Aorta (tissue), 5 donors: ENCODE results near the gene RAMP3. TPM values are rescaled to one million over a fixed set of nuclear protein-coding genes. Genes with fewer than 3 reads are reported as not detected.
"Not testable (repeated sequence)": the region's sequence is repeated elsewhere in the genome, so short reads cannot be mapped to it uniquely, and the experiment has no call there.

Experiments
- ATAC-seq: fragments of 200-7000 bp; cut with Tn5 transposase; one replicate; pipeline ENCODE4 v1.9.1; 2022; ENCODE audit warnings: moderate library complexity; ENCODE audit not compliant: low FRiP score
- DNase-seq, 2 donors: peaks; one replicate each; pipeline ENCODE4 v3.0.0-alpha.2; 2020
- H3K27ac ChIP-seq, 2 donors: one replicate each; pipeline ENCODE4 v1.5.1; 2013; ENCODE audit warnings: low read length in 2 of 2, mild to moderate bottlenecking in 2 of 2, moderate library complexity in 2 of 2, control low read depth in 1 of 2, inconsistent platforms in 1 of 2, low read depth in 1 of 2
- H3K27me3 ChIP-seq, 2 donors: one replicate each; pipeline ENCODE4 v1.6.1; 2013; ENCODE audit warnings: control low read depth in 1 of 2, low read length in 1 of 2, mild to moderate bottlenecking in 1 of 2, moderate library complexity in 1 of 2; ENCODE audit not compliant: insufficient read depth in 2 of 2, control insufficient read depth in 1 of 2
- H3K36me3 ChIP-seq, 2 donors: one replicate each; pipeline ENCODE4 v1.6.1; 2013; ENCODE audit warnings: control low read depth in 1 of 2, low read length in 1 of 2, mild to moderate bottlenecking in 1 of 2; ENCODE audit not compliant: insufficient read depth in 2 of 2, control insufficient read depth in 1 of 2
- H3K4me1 ChIP-seq, 2 donors: one replicate each; pipeline ENCODE4 v1.6.1; 2013; ENCODE audit warnings: low read length in 2 of 2, control low read depth in 1 of 2, mild to moderate bottlenecking in 1 of 2, moderate library complexity in 1 of 2; ENCODE audit not compliant: insufficient read depth in 2 of 2, control insufficient read depth in 1 of 2
- H3K4me3 ChIP-seq, 2 donors: one replicate each; pipeline ENCODE4 v1.5.1; 2013; ENCODE audit warnings: low read length in 2 of 2, control low read depth in 1 of 2, mild to moderate bottlenecking in 1 of 2
- H3K9me3 ChIP-seq: one replicate; pipeline ENCODE4 v1.6.1; 2013; ENCODE audit warnings: mild to moderate bottlenecking, low read length; ENCODE audit not compliant: control insufficient read depth
- WGBS, 2 donors: extraction: QIAGEN DNeasy Blood & Tissue Kit; methylation state at CpG; one replicate each; pipeline ENCODE4 v1.1.7; 2013; 5-methylcytosine and 5-hydroxymethylcytosine counted together
- intact Hi-C, 2 donors: fragments of 100-400 bp; cut with DNase I; formaldehyde crosslinking; loops; one replicate each; pipeline versions ENCODE4 v1.14.2 to v1.15.0; 2022
- long read RNA-seq, 2 donors: library from polyadenylated mRNA; unstranded; transcript quantifications; one replicate each; pipeline ENCODE4 v2.0.0, GENCODE V29; 2020 to 2021
- polyA plus RNA-seq, 2 donors: library from polyadenylated mRNA; stranded (reverse); fragments of 200-250 nt; gene quantifications; one replicate each; pipeline ENCODE4 v1.2.3, GENCODE V29; 2013
- total RNA-seq, 2 donors: library from RNA; stranded (reverse); fragmentation: NEBNext Ultra II Directional; extraction: Animal tissue kit (Norgen Biotek cat#: 25700); gene quantifications; one replicate each; pipeline ENCODE4 v1.2.1, GENCODE V29; 2021
- donor health status: healthy with polysubstance abuse.
- donor health status: Bipolar disorder and iron deficiency.
- donor health status: DM: no; HTN: no; CAD: no.
- donor health status: DM: no; HTN: no; CAD: no.
- donor health status: DM: yes; HTN: yes; CAD: no.

RAMP3 gene
- total RNA-seq, result 10 to 100 TPM; 43.0 to 78.0 TPM
- polyA plus RNA-seq, result 10 to 100 TPM in 1 of 2 donors, 1 to 10 TPM in 1; 5.0 to 14.7 TPM
- long read RNA-seq, donor 1, transcript RAMP3-201 (3 exons, 1,323 nt), result major isoform, 318 of 391 reads
- long read RNA-seq, donor 1, partial matches to known transcripts, result 15 of 391 reads
- long read RNA-seq, donor 1, other reads (novel, unspliced or antisense), result 56 of 391 reads
- long read RNA-seq, donor 2, transcript RAMP3-201 (3 exons, 1,323 nt), result major isoform, 71 of 86 reads
- long read RNA-seq, donor 2, partial matches to known transcripts, result 1 of 86 reads
- long read RNA-seq, donor 2, other reads (novel, unspliced or antisense), result 14 of 86 reads

GRCh38 chr7:45157653-45158401, at the start of gene RAMP3:
RAMP3 (plus strand) TSS chr7:45157791; CDS start chr7:45157829, 38 bp downstream.
- DNase-seq (peak; percentile 42 to 75), ATAC-seq (no peak)
- no peaks in the 10 kb centered on the region for H3K27me3 ChIP-seq
- no peak within 1 kb of the TSS for H3K27ac ChIP-seq
- WGBS, 2 donors, result 13 to 15% methylated on average over 49 to 56 of the region's 56 CpGs
- H3K4me1 ChIP-seq, result no peaks in the 10 kb centered on the region
- H3K4me3 ChIP-seq, result no peak within 1 kb of the TSS
- intact Hi-C loops, result loop anchor here (5.0 to 10.0 kb wide), 2 partner anchors 694 to 707 kb away; no protein-coding TSS in a partner anchor
- H3K36me3 ChIP-seq, result no peaks in the 10 kb centered on the region
- no peaks in the 10 kb centered on the region for H3K9me3 ChIP-seq

GRCh38 chr7:45108863-45109262, 48.7 kb upstream of the RAMP3 start:
- Histone ChIP-seq H3K4me3 (no peak overlapping the region), H3K4me1 (no peaks in the 10 kb centered on the region), H3K36me3 (peaks cover 6 to 13% of the 10 kb centered on the region in 2 donors), H3K27ac (no peak overlapping the region), H3K27me3 (no peaks in the 10 kb centered on the region), H3K9me3 (no peaks in the 10 kb centered on the region)
- intact Hi-C loops, result no loop called here
- WGBS, 2 donors, result 75 to 87% methylated on average over 8 of the region's 8 CpGs
- no peak for ATAC-seq
- no peak for DNase-seq

GRCh38 chr7:45111298-45112223, 46.0 kb upstream of the RAMP3 start, which contains the start of gene TBRG4:
TBRG4 (minus strand) TSS chr7:45111697; CDS start chr7:45109237, 2,460 bp downstream.
- peak within 1 kb of the TSS; percentile 27 to 67 for H3K4me3 ChIP-seq
- DNase-seq, result peak; percentile 97 to 99
- 0% methylated on average over 64 of the region's 64 CpGs for WGBS, 2 donors
- no peaks in the 10 kb centered on the region for H3K4me1 ChIP-seq
- ATAC-seq, result peak; percentile 99
- intact Hi-C loops, result loop anchor here in 1 of 2 donors (10.0 kb wide), 1 partner anchor 127 kb away; no protein-coding TSS in a partner anchor
- H3K27ac ChIP-seq, result peak within 1 kb of the TSS; percentile 69 to 91
- peaks cover 6 to 8% of the 10 kb centered on the region in 2 donors for H3K36me3 ChIP-seq
- H3K9me3 ChIP-seq, result no peaks in the 10 kb centered on the region
- H3K27me3 ChIP-seq, result no peaks in the 10 kb centered on the region

- H3K9me3 ChIP-seq, result no peaks in the 10 kb centered on the region
- peaks cover 3 to 5% of the 10 kb centered on the region in 2 donors for H3K36me3 ChIP-seq
- no peak overlapping the region for H3K27ac ChIP-seq
- DNase-seq (no peak), ATAC-seq (no peak)
- H3K4me1 ChIP-seq, result no peaks in the 10 kb centered on the region
- intact Hi-C loops, result loop anchor here in 1 of 2 donors (10.0 kb wide), 1 partner anchor 128 kb away; no protein-coding TSS in a partner anchor
- no peak overlapping the region for H3K4me3 ChIP-seq
- 37 to 46% methylated on average over 1 of the region's 1 CpG for WGBS, 2 donors
- H3K27me3 ChIP-seq, result no peaks in the 10 kb centered on the region
Observed at GRCh38 chr7:45112648-45113047, 44.9 kb upstream of the RAMP3 start.

GRCh38 chr7:45114257-45114656, 43.3 kb upstream of the RAMP3 start:
- ATAC-seq, H3K4me1 ChIP-seq, DNase-seq, H3K4me3 ChIP-seq, H3K27me3 ChIP-seq, H3K36me3 ChIP-seq, H3K9me3 ChIP-seq, H3K27ac ChIP-seq: not testable (repeated sequence)
- 69 to 86% methylated on average over 1 of the region's 1 CpG for WGBS, 2 donors
- intact Hi-C loops, result loop anchor here in 1 of 2 donors (10.0 kb wide), 1 partner anchor 129 kb away; no protein-coding TSS in a partner anchor

GRCh38 chr7:45114926-45115325, 42.7 kb upstream of the RAMP3 start:
- Histone ChIP-seq H3K36me3 (no peaks in the 10 kb centered on the region), H3K27ac (no peak overlapping the region), H3K4me1 (no peaks in the 10 kb centered on the region), H3K9me3 (no peaks in the 10 kb centered on the region), H3K4me3 (no peak overlapping the region), H3K27me3 (no peaks in the 10 kb centered on the region)
- ATAC-seq, result no peak
- intact Hi-C loops, result loop anchor here in 1 of 2 donors (10.0 kb wide), 1 partner anchor 130 kb away; no protein-coding TSS in a partner anchor
- DNase-seq, result no peak

- no peaks in the 10 kb centered on the region for H3K36me3 ChIP-seq
- intact Hi-C loops, result loop anchor here in 1 of 2 donors (10.0 kb wide), 1 partner anchor 131 kb away; no protein-coding TSS in a partner anchor
- WGBS, 2 donors, result 71 to 85% methylated on average over 1 of the region's 1 CpG
Observed at GRCh38 chr7:45116048-45116447, 41.5 kb upstream of the RAMP3 start.

GRCh38 chr7:45117582-45117981, 40.0 kb upstream of the RAMP3 start:
- DNase-seq (no peak), ATAC-seq (no peak)
- Histone ChIP-seq H3K9me3 (no peaks in the 10 kb centered on the region), H3K4me3 (no peak overlapping the region), H3K27ac (no peak overlapping the region), H3K36me3 (no peaks in the 10 kb centered on the region), H3K4me1 (no peaks in the 10 kb centered on the region), H3K27me3 (no peaks in the 10 kb centered on the region)
- intact Hi-C loops, result loop anchor here in 1 of 2 donors (10.0 kb wide), 1 partner anchor 133 kb away; no protein-coding TSS in a partner anchor
- 77 to 84% methylated on average over 4 of the region's 4 CpGs for WGBS, 2 donors

More at GRCh38 chr7:45116048-45116447, 41.5 kb upstream of the RAMP3 start:
- Histone ChIP-seq H3K27me3 (no peaks in the 10 kb centered on the region), H3K4me3 (no peak overlapping the region), H3K27ac (no peak overlapping the region), H3K9me3 (no peaks in the 10 kb centered on the region), H3K4me1 (no peaks in the 10 kb centered on the region)
- ATAC-seq, result no peak
- DNase-seq, result no peak
